NCI-H446 (cell line): Measurements from ENCODE around the gene DMXL1.

Experiments
- DNase-seq, 2 experiments: peaks; one replicate each; lab custom pipeline; 2025; lab: John Stamatoyannopoulos, UW

The DMXL1 gene

DNA sequence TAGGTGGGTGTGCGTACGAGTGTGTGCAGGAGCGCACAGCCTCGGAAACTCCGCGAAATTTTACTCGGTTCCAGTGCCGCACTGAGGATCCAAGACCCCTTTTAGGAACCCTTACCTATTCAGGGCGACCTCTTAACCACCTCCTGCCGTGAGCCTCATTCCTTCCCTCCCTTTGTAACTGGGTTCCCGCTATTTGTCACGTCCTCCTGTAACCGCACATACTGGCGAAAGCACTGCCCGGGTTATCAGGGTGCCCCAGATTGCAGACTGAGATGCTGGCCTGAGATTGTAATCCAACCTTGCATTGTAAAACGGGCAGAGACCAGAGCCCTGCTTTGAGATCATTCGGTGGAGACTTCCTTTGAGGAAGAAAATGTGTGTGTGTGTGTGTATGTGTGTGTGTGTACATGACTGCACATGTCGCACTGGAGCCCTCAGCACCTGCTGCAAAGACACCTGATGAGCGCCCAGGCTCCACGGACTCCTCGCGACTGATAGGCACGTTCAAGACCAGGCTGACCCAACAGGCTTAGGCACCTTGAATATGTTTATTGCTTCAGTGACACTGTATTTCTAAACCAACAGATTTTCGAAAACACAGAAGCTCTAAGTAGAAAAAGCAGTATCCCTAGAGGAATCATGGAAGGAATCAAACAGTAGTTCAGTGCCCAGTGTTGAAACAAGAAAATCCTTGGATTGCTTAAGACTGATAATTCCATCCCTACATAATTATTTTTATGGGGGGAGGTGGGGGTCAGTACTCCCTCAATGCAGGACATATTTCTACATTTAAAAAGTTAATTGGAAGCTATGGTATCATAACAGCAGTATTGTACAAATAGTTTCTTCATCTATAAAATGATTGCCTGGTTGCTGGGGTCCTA, 198.4 kb downstream of the DMXL1 start:
- DNase-seq, result no peak

DNA sequence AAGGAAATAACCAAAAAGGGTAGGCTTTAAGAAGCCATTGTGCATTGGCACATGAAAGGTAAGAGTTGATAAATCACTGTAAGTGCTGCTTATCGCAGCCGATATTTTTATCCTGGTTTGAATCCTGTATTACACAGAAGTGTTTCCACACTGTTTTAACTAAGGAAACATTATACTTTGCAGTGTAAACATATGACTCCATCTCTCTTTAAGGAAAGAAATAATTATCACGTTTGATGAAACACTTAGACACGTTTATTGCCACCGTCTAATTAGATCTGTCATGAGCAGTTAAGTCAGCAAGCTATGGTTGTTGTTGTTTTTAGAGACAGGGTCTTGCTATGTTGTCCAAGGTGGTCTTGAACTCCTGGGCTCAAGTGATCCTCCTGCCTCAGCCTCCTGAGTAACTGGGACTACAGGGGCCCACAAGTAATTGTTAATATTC, 199.3 kb downstream of the DMXL1 start:
- no peak for DNase-seq

DNA sequence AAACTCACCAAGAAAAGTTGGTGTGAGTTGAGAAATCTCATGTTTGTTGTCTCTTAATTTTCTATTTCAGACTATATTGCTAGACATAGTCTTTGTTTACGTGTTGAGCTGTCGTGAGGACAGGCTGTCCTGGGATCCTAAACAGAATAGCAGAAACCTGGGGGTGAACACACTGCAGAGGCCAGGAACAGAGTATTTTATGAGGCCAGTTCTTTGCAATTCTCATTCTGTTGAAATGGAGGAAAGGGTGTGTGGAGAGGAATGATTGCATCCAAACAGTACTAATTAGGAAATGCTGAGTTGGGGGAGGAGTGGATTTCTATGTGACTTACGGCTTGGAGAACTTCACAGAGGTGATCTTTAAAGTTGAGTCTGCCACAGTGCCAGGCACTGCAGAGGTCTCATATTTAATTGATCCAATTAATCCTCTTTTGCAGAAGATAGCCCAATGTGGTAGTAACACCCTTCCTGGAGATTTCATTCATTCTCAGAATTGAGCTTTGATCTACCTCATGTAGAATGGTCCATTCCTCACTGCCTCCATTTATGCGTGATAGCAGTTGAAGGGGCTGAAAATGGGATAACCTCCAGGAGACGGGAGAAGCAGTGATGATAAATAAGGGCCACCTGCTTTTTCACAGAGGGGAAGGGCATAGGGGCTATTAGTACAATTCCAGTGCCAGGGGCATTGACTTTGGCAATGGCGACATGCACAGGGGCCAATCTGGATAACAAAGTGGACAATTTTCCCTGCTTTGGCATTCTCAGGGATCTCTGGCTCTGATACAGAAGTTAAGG, 200.3 kb downstream of the DMXL1 start:
- peak in 1 of 2 experiments; percentile 54 for DNase-seq

DNA sequence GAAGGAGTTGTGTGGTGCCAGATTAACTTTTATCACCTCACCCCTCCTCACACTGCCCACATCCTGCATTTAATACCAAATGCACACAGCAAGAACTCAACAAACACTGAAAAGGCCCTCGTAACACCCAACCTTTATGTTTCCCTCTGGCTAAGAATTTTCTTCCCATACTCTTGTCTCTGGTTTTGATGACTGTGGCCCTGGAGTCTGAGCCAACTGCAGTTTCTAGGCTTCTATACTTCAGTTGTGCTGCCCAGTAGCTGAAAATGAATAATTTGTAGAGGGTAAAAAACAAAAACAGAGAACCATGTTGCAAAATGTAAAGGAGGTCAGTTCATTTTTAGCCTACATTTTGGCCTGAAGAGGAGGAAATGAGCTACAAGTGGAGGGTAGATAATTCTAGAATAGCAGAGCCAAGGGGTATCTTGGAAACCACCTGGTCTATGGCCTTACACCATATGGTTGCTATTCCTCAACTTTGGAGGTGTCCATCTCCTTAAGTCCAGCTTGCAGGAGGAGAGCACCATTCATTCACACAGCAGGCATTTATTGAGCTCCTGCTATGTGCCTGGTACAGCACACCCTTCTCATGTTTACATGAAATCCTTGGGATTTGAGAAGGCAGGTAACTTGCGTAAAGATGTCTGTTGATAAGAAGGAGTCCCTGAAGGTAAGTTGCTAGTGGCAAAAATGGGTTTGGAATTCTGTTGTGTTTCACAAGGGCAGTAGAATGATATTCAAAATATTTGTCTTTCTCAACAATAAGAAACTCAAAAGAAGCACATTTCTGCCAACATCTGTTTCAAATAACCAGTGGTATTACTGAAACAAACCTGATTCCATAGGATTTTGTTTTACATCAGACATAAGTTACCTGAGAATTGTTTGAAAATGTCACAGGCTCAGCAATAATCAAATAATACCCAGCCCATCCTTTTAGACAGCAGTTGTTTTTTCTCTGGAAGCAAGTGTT, 201.2 kb downstream of the DMXL1 start:
- DNase-seq, result no peak

DNA sequence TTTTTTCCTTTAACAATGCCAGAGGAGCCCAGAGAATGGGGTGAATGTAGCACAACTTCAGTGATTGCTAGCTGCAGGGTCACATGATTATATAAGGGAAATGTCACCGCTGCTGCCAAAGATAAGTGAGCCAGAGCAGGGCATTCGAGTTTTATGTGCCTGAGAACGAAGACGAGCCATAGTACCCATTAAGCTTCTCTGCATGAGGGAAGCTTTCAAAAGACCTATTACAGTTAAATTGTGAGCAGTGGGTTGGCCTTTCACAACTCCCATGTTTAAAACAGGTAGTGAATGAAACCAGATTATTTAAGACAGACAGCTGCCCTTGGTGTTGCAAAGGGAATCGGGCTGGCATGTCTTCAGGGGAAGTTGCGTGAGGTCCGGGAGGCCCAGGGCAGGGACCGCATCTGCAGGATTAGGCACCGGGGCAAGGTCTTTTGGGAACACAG, 202.5 kb downstream of the DMXL1 start:
- no peak for DNase-seq

DNA sequence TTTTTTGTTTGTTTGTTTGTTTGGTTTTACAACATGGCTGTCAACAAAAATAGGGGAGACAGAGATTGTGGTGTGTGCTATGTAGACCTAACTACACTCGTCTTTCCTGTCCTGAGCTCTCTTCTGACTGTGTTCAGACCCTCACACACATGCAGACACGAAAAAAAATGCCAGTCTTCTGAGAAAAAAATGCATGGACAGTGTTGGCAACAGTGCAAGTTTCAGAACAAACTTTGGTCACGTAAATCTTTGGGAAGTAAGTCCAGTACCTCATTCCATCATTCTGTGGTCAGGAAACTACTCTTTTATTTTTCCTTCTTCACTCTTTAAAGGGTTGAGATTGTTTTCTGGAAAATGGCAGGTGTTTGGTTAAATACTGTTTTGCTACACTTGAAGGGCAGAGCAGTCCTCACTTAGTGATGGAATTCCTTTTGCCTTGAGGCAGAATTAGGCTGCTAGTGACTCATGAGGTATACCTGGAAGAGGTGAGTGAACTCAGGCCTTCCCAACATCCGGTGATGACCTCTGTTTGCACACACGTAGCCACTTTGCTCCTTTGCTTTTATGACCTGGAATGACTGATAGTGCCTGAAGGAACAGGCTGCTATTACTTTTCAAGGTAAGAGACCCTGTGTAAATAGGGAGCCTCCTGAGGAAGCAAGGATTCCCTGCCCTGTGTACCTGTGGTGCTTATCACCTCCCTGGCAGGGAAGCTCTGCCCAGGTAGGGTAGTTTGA, 203.3 kb downstream of the DMXL1 start:
- no peak for DNase-seq

DNA sequence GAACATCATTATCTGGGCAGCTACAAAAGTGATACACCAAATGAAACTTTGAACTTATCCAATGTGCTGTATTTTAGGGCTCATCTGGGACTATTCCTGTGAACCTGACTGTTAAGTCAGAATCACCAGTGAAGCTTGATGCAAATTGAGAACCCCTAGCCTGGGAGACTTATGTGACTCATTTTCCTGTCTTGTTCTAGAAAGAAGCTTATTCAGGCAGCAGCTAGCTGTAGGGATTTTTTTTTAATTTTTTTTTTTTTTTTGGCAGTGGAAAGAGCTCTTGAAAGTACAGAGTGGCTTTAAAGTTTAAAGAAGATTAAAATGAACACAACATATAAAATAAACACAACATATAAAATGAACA, 203.9 kb downstream of the DMXL1 start:
- no peak for DNase-seq

DNA sequence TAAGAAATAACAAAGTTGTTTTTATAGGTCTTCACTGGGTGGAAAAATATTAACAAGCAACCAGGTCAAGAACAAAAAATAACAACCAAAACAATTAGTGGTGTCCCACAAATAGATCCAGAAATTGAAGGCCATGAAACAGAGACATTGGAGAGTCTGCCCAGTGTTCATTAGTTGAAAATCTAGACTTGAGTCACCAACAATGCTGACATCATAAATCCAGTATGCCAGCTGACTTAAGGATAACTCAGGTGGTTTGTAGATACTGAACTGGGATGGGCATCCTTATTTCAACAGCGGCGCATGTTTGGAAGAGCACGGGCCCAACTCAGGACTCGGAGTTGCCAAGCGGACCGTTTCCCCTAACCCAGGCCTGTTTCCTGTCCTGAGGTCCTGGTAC, 204.3 kb downstream of the DMXL1 start:
- no peak for DNase-seq

DNA sequence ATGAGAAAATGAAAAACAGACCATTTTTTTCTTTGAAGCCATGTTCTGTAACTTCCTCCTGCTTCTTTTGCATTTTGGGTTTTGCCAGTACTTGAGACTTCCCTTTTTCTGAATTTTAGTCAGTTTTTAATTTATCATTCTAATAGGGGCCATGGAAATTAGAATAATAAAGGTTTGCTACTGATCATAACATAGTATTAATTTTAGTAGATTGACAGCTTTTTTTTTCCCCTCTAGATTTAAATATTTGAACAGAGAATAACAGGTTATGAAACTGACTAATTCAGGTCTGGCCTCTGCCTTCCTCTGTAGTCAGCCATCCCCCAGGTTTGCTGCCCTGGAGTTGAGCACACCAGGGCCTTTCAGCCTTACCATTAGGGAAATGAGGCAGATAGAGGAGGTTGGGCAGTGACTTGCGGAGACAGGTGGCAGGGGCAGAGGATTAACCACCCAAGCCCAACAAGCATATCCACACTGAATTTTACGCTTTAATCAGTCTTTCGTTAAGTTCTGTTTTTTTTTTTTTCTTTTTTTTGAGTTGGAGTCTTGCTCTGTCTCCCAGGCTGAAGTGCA, 204.8 kb downstream of the DMXL1 start:
- no peak for DNase-seq

DNA sequence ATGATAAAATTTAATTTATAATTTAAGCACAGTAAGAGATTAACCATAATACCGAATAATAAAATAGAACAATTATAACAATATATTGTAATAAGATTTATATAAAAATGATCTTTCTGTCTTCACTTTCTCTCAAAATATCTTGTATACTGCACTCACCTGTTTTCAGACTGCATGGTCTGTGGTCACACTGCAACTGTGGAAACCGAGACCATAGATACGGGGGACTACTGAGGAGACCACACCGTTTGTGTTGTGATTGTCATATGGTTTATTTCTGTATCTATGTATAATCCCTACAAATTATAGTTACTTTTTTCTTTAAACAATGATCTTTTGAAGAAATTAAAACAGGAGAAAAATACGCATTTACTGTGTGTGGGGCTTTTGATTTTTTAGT, 206.1 kb downstream of the DMXL1 start:
- no peak for DNase-seq

DNA sequence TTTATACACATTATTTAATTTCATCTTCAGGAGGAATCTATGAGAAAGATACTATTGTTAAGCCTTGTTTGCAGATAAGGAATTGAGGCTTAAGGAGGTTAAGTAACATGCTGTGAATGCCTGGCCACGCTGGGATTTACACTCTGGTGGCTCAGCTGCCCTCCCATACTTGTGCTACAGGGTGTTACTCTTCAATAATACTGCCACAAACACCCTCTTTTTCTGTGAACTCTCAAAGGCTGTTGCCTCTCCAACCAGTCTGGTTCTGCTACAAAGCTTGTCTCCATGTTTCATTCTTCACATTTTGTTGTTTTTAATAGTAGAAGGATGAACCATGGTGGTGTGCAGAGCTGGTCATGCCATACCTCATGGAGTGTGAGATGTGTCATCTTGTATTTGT, 208.2 kb downstream of the DMXL1 start:
- no peak for DNase-seq

DNA sequence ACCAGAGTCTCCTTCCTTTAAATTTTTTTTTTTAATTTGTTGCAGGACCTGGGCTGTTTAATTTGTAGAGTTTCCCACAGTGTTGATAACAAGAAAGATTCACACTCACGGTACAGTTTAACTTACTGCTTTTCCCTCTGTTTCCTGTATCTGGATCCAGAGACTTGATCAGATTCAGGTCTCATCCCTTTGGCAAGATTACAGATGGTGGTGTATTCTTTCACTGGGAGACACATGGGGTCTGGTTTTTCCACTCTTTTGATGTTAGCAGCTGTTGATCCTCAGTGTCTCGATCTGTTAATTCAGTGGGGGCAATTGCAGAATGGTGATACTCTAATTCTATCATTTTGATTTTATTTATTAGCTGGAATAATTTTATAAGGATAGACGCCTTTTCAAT, 209.5 kb downstream of the DMXL1 start:
- peak in 1 of 2 experiments; percentile 16 for DNase-seq

DNA sequence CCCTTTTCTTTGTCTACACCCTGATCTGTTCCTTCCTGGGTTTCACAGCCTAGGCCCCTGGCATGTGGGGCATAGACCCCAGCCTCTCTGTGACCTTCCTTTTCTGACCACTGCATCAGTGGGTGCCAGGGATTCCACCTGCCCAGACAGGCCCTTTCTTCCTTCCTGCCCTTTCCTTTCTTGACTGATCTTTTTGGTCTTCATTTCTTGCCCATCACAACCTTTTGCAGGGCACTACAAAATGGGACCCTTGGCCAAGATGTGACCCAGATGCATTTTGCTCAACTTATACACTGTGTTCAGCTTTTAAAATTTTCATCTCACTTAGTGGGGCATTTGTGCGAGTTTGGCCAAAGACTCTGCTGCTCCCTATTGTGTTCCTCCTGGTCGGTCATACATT, 211.7 kb downstream of the DMXL1 start:
- no peak for DNase-seq

DNA sequence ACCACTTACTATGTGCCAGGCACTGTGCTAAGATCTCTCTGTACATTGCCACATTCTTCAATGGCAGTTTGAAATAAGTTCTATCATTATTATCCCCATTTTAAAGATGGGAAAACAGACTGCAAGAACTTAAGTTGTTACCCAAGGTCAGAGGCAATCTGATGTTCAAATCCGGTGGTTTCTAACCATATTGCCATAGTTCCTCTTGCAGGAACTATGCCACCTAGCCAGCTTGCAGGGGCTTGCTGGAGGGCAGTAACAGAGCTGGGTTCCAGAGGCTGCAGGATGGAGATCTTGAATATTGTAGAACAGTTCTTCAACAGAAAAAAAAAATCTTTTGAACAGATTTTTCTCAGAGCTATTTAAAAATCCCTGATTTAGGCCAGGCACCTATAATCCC, 213.1 kb downstream of the DMXL1 start:
- DNase-seq, result no peak

DNA sequence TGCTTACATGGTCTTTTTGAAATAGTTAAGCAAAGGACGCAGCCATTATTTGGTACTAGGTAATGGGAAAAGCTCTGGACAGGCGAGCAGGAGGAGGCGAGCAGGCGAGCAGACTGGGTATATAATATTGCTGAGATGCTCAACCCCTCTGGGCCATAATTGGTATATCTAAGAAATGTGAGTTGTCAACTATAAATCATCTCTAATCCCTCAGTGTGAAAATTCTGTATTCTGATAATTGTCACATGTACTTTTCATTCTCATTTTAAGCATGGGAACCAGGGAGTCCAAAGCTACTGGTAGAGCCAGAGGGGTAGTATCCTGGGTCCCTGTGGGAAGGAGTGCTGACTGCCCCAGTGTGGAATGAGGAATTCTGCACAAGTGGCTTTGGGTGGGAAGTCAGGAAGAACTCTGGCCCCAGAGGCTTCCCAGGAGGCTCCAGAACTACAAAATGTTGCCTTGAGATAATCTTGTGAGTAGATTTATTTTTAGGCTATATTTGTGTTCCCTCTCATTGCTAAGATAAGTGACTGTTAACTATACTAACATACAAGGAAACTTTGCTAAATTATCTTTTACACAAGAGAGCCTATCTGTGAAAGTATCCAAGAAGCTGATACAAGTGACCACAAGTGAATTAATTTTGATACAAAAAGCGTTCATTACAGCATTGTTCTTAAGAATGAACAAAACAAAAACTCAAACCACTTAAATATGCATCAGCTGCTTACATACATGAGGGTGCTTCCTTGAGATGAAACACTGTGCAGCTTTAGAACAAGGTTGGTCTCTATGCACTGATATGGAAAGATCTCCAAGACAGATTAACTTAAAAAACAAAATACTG, 214.4 kb downstream of the DMXL1 start:
- DNase-seq, result no peak

DNA sequence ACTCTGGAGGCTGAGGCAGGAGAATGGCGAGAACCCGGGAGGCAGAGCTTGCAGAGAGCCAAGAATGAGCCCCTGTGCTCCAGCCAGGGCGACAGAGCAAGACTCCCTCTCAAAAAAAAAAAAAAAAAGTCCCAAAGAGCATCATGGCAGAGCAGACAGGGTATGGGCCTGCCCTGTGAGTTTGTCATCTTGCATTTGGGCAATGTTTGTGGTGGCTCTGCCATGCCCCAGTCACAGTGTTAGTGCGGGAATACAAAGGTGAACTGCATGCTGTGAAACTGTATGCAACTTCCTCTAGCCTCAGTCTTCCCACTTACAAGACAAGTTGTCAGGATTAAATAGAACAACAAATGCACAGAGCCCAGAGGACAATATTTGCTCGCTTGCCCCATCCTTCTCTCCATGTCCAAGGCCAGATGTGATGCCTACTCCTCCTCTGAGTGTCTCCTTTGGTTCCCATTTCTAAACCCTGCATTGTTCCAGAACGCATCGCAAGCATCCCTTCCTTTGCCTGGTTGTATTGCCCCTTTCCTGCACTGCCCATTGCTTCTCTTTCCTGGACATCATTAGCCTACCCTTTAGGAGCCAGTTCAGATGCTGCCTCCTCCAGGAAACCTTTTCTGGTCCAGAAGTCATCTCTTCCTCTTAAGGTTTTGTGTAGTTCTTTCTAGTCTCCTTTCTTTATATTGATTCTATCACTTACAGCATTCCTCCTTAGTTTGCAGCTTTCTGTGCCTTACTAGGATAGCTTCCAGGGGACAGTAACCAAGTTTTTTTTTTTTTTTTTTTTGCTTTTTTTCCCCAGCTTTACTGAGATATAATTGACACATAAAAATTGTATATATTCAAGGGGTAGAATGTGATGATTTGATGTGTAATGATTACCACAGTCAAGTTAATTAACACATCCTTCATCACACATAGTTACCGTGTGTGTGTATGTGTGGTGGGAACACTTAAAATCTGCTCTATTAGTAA, 215.9 kb downstream of the DMXL1 start:
- no peak for DNase-seq

DNA sequence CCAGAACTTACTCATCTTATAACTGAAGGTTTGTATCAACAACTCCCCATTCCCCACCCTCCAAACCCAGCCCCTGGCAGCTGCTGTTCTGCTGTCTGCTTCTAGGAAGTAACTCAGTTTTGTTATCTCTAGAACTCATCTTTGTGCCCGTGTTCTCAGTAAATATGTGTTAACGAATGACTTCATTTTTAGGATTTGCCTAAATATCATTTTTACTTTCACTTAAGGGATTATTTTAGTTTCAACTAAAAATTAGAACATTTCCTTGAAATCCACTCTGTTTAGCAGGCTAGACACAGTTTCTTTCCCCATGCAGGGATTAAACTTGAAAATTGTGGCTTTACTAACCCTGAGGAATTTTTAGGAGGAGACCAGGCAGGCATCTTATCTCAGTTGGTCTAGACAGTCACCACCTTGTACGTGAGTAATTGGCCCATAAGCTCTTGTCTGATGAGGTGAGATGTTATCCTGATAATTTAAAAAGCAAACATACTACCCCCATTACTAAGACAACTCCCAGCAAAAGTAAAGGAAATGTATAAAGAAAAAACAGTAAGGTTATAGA, 216.7 kb downstream of the DMXL1 start:
- DNase-seq, result no peak

DNA sequence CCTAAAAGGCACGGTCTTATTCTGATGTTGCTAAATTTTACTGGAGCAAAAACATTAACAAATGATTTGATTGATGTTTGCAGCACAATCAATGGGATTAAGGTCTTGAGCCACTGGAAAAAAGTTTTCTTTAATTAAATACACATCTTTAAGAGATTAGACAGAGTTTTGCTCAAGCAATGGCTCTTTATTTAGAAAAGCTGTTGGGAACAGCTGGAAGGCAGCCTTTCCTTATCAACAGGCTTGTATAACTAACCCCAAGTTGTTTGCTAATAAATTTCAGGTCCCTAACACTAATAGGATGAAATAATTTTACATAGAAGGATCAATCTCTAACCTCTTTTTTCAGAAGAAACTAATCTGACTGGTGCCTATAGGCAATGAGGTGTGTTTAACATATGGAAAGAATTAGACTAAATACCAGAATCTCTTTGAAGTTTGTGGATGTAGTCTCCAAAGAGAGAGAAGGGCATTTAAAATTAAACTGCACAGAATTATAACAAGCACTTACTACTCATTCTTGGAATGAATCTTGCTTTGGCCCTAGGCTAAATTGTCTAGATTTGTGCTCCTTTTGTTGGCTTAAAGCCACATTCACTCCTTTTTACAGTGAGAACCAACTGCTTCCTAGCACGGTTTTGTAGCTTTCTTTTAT, 217.6 kb downstream of the DMXL1 start:
- DNase-seq, result peak in 1 of 2 experiments; percentile 46
